Stimulated activated CD4-positive, alpha-beta T cell treated with anti-CD3 and anti-CD28 coated beads, Interleukin-4, amount 100 ng/mL, for 1 hour (primary cell): ENCODE measurements around the gene NAA35.
"Not testable (repeated sequence)": the region's sequence is repeated elsewhere in the genome, so short reads cannot be mapped to it uniquely, and the experiment has no call there.

Experiments used
- DNase-seq: peaks from one replicate; pipeline ENCODE4 v3.0.0-alpha.2; 2020

The NAA35 gene

DNA sequence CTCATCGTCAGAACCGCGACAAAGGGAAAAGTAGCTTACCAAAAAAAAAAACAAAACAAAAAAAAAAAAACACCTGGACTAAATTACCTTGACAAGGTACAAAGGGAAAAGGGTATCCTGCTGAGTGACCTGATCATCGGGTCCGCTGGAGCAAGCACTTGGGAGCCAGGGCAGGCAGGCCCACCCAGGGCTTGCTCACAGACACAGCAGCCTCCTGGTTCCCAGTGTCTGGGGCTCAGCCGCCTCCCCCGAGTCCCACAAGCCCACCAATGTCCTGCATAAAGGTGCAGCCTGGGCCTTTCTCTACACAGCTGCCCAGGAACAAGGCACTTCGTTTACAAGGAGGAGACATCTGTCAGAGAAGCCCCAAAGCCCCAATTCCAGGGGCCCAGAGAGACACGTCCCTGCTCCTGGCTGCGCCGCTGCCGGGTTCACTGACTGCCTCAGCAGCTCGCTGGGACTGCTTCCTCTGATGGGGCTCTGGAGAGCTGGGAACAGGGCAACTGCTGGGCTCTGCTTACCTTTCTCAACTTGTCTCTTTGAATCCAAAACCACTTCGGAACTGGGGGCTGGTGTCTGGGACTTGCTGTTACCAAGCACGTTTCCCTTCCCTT is 95.0 kb downstream of the NAA35 start:
- DNase-seq = no peak

DNA sequence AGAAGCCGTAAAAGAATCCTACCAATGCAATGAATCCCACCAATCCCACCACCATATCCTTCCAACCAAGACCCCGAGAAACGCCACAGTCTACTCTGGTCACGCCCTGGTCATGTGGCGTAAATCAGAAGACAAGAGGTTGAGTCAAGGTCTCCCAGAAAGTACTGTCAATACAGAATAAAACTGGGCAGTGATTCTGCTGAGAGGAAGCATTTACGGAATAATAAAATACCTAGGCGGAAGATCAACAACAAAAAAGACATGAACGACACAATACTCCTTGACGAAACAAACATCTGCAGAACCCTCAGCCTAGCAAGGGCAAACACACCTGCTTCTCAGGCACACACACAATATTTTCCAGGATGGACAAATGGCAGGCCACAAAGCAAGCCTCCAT is 95.6 kb downstream of the NAA35 start:
- no peak for DNase-seq

- no peak for DNase-seq
Observed at GRCh38 chr9:86039991-86040860, 99.3 kb downstream of the NAA35 start.

GRCh38 chr9:86040861-86041155 is 99.9 kb downstream of the NAA35 start:
- DNase-seq = no peak

- no peak for DNase-seq
Observed at GRCh38 chr9:86041311-86041741, 100.4 kb downstream of the NAA35 start.

DNA sequence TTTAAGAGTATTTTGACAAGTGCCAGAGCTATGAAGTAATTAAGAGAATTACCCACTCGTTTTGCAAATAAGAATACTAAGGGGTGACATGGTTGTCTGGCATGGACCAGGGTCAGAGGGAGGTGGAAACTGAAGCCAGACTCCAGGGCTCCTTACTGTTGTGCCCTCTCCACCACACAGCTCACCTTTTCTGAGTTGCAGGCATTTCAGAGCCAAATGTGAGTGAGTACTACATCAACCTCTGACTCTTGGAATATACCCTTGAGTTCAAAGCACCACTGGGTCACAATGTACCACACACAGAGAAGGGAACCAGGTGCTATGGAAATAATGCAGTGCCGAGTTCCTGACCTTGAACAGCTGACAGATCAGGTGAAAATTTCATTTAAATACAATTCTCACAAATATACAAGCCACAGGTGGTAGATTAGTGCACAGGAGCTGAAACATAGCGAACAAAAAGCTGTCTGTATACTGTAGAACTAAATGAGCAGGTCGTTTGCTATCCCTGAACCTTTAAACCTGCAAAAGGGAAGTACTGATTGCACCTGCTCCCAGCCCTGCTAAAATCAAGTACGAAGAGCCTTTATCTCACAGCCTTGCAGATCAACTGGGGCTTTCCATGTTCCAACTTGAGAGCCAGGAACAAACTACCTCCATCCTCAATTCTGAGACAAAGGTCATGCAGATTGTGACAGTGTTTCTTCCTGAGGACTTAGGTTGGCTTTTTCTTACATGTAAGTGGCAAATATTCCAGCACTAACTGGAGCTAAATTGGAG is 101.4 kb downstream of the NAA35 start:
- DNase-seq = no peak

- DNase-seq = no peak
Observed at GRCh38 chr9:86043586-86043985, 102.6 kb downstream of the NAA35 start.

GRCh38 chr9:86043999-86044398 is 103.1 kb downstream of the NAA35 start:
- DNase-seq = no peak

DNA sequence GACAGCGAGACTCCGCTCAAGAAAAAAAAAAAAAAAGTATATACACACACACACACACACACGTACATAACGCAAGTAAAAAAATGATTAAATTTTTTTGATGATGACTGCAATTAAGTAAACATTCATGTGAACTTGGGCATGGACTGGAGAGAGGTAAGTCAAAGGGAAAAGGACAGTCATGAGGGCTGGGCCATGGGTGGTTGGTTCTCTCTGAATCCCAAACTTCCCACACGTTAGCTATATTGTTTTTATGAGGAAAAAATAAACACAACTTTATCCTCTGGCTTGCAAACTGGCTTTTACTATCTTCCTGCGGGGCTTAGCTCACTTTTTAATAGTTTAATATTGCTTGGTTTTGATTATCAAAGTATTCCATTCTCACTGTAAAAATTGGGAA is 104.7 kb downstream of the NAA35 start:
- DNase-seq = no peak

- DNase-seq = no peak
Observed at GRCh38 chr9:86046071-86046636, 105.2 kb downstream of the NAA35 start.

DNA sequence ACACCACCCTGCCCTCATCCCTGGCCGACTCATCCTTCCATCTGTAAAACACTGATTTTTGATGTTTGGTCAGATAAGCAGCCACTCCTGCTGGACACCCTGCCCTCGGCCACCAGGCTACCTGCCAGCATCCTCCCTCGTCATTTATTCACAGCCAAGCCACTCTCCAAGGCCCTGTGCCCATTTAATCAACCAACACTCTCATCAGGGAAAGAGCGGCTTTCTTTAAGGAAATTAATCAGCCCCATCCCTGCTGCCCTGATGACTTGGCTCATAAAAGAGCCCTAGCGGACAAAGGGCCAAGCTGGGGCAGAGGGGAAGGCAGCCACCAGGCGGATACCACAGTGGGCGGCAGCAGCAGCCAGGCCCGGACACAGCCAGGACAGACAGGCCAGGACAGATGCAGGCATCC is 106.0 kb downstream of the NAA35 start:
- no peak for DNase-seq

- DNase-seq = no peak
Observed at GRCh38 chr9:86047361-86047760, 106.4 kb downstream of the NAA35 start.

DNA sequence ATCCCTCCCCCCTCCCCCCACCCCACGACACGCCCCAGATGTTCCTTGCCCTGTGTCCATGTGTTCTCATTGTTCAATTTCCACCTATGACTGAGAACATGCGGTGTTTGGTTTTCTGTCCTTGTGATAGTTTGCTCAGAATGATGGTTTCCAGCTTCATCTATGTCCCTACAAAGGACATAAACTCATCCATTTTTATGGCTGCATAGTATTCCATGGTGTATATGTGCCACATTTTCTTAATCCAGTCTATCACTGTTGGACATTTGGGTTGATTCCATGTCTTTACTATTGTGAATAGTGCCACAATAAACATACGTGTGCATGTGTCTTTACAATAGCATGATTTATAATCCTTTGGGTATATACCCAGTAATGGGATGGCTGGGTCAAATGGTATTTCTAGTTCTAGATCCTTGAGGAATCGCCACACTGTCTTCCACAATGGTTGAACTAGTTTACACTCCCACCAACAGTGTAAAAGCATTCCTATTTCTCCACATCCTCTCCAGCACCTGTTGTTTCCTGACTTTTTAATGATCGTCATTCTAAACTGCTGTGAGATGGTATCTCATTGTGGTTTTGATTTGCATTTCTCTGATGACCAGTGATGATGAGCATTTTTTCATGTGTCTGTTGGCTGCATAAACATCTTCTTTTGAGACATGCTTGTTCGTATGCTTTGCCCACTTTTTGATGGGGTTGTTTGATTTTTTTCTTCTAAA is 107.2 kb downstream of the NAA35 start:
- DNase-seq = not testable (repeated sequence)

- DNase-seq = no peak
Observed at GRCh38 chr9:86052556-86053468, 111.9 kb downstream of the NAA35 start.

DNA sequence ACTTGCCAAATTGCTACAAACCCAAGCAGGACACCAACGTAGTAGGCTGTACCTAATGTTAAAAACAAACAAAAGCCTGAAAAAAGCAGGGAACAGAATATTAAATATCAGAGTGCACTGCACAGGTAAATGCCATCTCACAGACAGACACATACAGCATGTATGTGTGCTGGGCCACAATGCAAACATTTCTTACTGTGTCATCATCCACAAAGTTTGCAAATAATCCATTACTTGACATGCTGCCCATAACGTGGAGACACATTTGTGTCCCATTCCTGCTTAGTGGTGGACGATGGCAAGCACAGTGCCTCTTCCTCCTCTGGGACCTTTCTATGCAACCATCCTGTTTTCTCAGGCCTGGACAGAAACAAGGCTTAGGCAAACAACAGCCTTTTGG is 113.7 kb downstream of the NAA35 start:
- no peak for DNase-seq

DNA sequence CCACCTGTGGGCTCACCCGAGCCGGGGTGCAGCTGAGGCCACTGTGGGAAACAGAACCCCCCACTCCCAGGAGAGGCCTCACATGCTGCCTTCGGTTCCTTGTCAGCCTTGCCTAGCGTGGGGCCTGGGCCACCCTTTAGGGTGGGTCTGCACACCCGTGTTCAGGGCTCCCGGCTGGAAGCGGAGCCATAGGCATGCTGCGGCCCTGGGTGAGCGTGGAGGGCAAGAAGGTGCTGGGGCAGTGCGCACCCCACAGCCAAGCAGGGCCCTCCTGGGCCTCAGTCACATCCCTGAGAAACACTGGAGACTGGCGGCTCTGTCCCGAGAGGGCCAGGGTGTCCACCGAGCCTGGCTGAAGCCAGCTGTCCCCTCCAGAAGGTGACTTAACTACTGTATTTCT is 116.5 kb downstream of the NAA35 start:
- no peak for DNase-seq

DNA sequence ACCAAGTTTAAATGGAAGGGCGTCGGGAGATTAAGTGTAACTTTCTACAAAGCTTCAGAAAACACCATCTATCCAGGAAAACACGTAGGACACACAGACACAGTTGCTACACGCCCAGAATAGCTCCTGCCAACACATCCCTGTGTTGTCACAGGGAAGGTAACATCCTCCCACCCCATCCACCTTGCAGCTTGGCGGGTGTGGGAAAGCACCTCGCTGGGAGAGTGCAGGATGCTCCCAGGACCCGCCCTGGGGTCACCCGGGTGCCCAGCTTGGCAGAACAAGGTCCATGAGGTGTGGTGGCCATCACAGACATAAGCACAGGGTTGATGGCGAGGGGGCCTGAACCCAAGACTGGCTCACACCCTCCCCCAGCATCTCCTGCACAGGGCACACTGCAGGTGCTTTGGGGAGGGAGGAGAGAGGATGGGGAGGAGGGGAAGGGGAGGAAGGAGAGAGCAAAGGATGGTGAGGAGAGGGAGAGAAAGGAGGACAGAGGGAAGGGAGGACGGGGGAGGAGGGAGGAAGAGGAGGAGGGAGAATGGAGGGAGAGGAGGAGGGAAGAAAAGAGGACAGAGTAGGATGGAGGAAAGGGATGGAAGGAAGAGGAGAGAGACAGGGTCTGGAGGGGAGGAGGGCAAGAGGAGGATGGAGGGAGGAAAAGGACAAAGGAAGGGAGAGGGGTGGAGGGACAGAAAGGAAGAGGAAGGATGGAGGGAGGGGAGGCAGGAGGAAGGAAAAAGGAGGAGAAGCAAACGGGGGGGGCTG is 121.2 kb downstream of the NAA35 start:
- no peak for DNase-seq

- DNase-seq = no peak
Observed at GRCh38 chr9:86062845-86063693, 122.1 kb downstream of the NAA35 start.

DNA sequence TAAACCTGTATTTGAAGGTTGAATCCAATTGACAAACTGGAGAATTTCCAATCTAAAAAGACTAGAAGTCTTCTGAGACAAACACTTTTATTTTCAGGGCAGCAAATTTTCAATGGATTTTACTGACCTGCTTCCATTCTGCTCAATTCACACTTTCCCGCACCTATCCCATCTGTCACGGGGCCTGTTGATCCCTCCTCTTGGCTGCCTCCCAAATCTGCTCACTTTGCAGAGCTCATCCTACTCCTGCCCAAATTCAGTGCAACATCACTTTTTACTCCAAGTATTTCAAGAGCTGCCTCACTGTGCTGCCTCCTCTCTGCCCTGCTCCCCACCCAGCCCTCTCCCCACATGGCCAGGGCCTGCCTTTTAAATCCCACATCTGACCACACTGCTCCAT is 123.3 kb downstream of the NAA35 start:
- DNase-seq = no peak
